ENCODE measurements around the gene SPDYA. TPM values are rescaled to one million over a fixed set of nuclear protein-coding genes. Genes with fewer than 3 reads are reported as not detected.

The SPDYA gene
- total and polyA plus RNA-seq, 2 of the 13 experiments (the other 11 are each of a cell fraction or from before 2014, with no cell fraction given) = 0.32 to 0.75 TPM

DNA sequence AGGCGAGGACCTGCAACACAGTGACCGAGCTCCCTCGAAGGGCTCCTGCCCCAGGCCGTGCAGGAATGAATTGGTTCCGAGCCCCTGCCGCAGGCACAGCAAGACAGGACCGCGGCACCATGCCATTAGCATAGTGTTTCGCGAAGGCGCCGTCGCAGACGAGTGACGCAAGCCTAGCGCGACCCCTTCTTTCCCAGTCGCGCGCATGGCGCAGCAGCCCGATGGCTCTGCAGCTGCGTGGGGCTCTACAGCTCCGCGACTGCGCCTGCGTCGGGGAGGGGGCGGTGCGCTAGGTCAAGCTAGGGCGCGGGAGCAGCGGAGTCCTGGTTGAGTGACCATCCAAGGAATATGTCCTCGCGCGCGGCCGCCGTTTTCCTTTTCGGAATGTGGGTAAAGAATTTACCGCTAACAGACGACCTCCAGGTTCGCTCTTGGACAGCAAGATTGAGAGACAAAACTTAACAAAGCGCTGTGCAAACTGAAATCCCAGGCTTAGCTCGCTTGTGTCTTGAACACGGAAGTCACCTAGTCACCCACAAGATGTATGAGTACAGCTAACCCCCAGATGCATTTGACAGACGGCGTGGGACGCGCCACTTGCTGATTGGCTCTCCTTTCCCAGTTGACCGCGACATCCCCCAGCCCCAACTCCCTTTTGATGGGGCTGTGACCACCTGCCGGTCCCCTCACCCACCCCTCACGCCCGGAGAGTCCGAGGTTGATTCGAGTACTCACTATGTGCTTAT lies 59.7 kb downstream of the SPDYA start, which contains the start of gene TRMT61B (continued):
- TF ChIP-seq MAX (IDR thresholded peaks at IDR 0.05) = peak; percentile 98
- TF ChIP-seq SMAD9 (CRISPR knock-in tag; IDR thresholded peaks at IDR 0.05) = peak; percentile 88
- no peak for TF ChIP-seq ZNF3 (CRISPR knock-in tag; IDR thresholded peaks at IDR 0.05)
- TF ChIP-seq, protein P1, sequence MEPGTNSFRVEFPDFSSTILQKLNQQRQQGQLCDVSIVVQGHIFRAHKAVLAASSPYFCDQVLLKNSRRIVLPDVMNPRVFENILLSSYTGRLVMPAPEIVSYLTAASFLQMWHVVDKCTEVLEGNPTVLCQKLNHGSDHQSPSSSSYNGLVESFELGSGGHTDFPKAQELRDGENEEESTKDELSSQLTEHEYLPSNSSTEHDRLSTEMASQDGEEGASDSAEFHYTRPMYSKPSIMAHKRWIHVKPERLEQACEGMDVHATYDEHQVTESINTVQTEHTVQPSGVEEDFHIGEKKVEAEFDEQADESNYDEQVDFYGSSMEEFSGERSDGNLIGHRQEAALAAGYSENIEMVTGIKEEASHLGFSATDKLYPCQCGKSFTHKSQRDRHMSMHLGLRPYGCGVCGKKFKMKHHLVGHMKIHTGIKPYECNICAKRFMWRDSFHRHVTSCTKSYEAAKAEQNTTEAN (CRISPR knock-in tag; conservative IDR thresholded peaks at IDR 0.05) = 0 out of 2 replicates have a peak, but pooled peaks have one; percentile 10
- TF ChIP-seq TBP (CRISPR knock-in tag; IDR thresholded peaks at IDR 0.05) = no peak
- TF ChIP-seq ZNF547 (CRISPR knock-in tag; IDR thresholded peaks at IDR 0.05) = peak; percentile 55; the same call in 1 of the 2 replicates
- TF ChIP-seq HDAC6 (IDR thresholded peaks at IDR 0.05; ENCODE audit: low read depth, low read length) = no peak
- TF ChIP-seq, protein P2, sequence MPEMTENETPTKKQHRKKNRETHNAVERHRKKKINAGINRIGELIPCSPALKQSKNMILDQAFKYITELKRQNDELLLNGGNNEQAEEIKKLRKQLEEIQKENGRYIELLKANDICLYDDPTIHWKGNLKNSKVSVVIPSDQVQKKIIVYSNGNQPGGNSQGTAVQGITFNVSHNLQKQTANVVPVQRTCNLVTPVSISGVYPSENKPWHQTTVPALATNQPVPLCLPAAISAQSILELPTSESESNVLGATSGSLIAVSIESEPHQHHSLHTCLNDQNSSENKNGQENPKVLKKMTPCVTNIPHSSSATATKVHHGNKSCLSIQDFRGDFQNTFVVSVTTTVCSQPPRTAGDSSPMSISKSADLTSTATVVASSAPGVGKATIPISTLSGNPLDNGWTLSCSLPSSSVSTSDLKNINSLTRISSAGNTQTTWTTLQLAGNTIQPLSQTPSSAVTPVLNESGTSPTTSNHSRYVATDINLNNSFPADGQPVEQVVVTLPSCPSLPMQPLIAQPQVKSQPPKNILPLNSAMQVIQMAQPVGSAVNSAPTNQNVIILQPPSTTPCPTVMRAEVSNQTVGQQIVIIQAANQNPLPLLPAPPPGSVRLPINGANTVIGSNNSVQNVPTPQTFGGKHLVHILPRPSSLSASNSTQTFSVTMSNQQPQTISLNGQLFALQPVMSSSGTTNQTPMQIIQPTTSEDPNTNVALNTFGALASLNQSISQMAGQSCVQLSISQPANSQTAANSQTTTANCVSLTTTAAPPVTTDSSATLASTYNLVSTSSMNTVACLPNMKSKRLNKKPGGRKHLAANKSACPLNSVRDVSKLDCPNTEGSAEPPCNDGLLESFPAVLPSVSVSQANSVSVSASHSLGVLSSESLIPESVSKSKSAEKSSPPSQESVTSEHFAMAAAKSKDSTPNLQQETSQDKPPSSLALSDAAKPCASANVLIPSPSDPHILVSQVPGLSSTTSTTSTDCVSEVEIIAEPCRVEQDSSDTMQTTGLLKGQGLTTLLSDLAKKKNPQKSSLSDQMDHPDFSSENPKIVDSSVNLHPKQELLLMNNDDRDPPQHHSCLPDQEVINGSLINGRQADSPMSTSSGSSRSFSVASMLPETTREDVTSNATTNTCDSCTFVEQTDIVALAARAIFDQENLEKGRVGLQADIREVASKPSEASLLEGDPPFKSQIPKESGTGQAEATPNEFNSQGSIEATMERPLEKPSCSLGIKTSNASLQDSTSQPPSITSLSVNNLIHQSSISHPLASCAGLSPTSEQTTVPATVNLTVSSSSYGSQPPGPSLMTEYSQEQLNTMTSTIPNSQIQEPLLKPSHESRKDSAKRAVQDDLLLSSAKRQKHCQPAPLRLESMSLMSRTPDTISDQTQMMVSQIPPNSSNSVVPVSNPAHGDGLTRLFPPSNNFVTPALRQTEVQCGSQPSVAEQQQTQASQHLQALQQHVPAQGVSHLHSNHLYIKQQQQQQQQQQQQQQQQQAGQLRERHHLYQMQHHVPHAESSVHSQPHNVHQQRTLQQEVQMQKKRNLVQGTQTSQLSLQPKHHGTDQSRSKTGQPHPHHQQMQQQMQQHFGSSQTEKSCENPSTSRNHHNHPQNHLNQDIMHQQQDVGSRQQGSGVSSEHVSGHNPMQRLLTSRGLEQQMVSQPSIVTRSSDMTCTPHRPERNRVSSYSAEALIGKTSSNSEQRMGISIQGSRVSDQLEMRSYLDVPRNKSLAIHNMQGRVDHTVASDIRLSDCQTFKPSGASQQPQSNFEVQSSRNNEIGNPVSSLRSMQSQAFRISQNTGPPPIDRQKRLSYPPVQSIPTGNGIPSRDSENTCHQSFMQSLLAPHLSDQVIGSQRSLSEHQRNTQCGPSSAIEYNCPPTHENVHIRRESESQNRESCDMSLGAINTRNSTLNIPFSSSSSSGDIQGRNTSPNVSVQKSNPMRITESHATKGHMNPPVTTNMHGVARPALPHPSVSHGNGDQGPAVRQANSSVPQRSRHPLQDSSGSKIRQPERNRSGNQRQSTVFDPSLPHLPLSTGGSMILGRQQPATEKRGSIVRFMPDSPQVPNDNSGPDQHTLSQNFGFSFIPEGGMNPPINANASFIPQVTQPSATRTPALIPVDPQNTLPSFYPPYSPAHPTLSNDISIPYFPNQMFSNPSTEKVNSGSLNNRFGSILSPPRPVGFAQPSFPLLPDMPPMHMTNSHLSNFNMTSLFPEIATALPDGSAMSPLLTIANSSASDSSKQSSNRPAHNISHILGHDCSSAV (CRISPR knock-in tag; IDR thresholded peaks at IDR 0.05; ENCODE audit: borderline replicate concordance) = no peak
- TF ChIP-seq NFATC3 (CRISPR knock-in tag; IDR thresholded peaks at IDR 0.05) = peak; percentile 82; the same call in 1 of the 2 replicates
- TF ChIP-seq ZNF788 (CRISPR knock-in tag; IDR thresholded peaks at IDR 0.05; ENCODE audit: borderline replicate concordance) = peak; percentile 100
- peak; percentile 100 for TF ChIP-seq HOXA3 (CRISPR knock-in tag; IDR thresholded peaks at IDR 0.05)
- no peak for TF ChIP-seq FOSL1 (CRISPR knock-in tag; IDR thresholded peaks at IDR 0.05; ENCODE audit: borderline replicate concordance)
- TF ChIP-seq ISX (CRISPR knock-in tag; conservative IDR thresholded peaks at IDR 0.05) = 0 out of 2 replicates have a peak, but pooled peaks have one; percentile 38
- no peak for TF ChIP-seq NFRKB (IDR thresholded peaks at IDR 0.05)
- peak; percentile 47; the same call in 1 of the 2 replicates for TF ChIP-seq ZNF12 (CRISPR knock-in tag; IDR thresholded peaks at IDR 0.05)
- peak; percentile 96 for TF ChIP-seq ZNF136 (CRISPR knock-in tag; IDR thresholded peaks at IDR 0.05; ENCODE audit: low read depth)
- TF ChIP-seq, protein P3, sequence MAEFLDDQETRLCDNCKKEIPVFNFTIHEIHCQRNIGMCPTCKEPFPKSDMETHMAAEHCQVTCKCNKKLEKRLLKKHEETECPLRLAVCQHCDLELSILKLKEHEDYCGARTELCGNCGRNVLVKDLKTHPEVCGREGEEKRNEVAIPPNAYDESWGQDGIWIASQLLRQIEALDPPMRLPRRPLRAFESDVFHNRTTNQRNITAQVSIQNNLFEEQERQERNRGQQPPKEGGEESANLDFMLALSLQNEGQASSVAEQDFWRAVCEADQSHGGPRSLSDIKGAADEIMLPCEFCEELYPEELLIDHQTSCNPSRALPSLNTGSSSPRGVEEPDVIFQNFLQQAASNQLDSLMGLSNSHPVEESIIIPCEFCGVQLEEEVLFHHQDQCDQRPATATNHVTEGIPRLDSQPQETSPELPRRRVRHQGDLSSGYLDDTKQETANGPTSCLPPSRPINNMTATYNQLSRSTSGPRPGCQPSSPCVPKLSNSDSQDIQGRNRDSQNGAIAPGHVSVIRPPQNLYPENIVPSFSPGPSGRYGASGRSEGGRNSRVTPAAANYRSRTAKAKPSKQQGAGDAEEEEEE (CRISPR knock-in tag; IDR thresholded peaks at IDR 0.05; ENCODE audit: borderline replicate concordance) = peak; percentile 49; the same call in 1 of the 2 replicates
- TF ChIP-seq SIX4 (CRISPR knock-in tag; IDR thresholded peaks at IDR 0.05) = peak; percentile 85
- peak; percentile 90 for TF ChIP-seq RNF2 (conservative IDR thresholded peaks at IDR 0.05; ENCODE audit: low read depth)

Measured in HepG2 (cell line).